ENCODE results near the gene MRPS24.
A peak's percentile ranks its signal among the peaks of the same experiment; 100 is the strongest.

The MRPS24 gene

GRCh38 chr7:43877968-43878864 lies 8.9 kb upstream of the MRPS24 start:
- no peak for TF ChIP-seq CTCF (conservative IDR thresholded peaks at IDR 0.05; ENCODE audit: low read depth, low read length)
- DNase-seq (ENCODE audit: low read depth) = no peak
- H3K4me3 ChIP-seq (ENCODE audit: low read depth, low read length) = no peak overlapping the region

- no peak for TF ChIP-seq CTCF (conservative IDR thresholded peaks at IDR 0.05; ENCODE audit: low read depth, low read length)
- H3K4me3 ChIP-seq (ENCODE audit: low read depth, low read length) = no peak overlapping the region
- no peak for DNase-seq (ENCODE audit: low read depth)
These were observed 7.8 kb upstream of the MRPS24 start for GRCh38 chr7:43876976-43877745.

- TF ChIP-seq CTCF (conservative IDR thresholded peaks at IDR 0.05; ENCODE audit: low read depth, low read length) = no peak
- H3K4me3 ChIP-seq (ENCODE audit: low read depth, low read length) = no peak overlapping the region
- no peak for DNase-seq (ENCODE audit: low read depth)
These were observed 6.9 kb upstream of the MRPS24 start for GRCh38 chr7:43876241-43876640.

GRCh38 chr7:43873300-43873699 lies 4.0 kb upstream of the MRPS24 start:
- no peak overlapping the region for H3K4me3 ChIP-seq (ENCODE audit: low read depth, low read length)
- DNase-seq (ENCODE audit: low read depth) = peak; percentile 53
- TF ChIP-seq CTCF (conservative IDR thresholded peaks at IDR 0.05; ENCODE audit: low read depth, low read length) = no peak

- TF ChIP-seq CTCF (conservative IDR thresholded peaks at IDR 0.05; ENCODE audit: low read depth, low read length) = no peak
- peak; percentile 80 for DNase-seq (ENCODE audit: low read depth)
- no peak overlapping the region for H3K4me3 ChIP-seq (ENCODE audit: low read depth, low read length)
These were observed 3.2 kb upstream of the MRPS24 start for GRCh38 chr7:43872406-43873110.

- TF ChIP-seq CTCF (conservative IDR thresholded peaks at IDR 0.05; ENCODE audit: low read depth, low read length) = no peak
- DNase-seq (ENCODE audit: low read depth) = no peak
- H3K4me3 ChIP-seq (ENCODE audit: low read depth, low read length) = no peak overlapping the region
These were observed 1.7 kb upstream of the MRPS24 start for GRCh38 chr7:43871064-43871463.
